H1 (cell line): ENCODE data around the gene C22orf23. TPM values are rescaled to one million over a fixed set of nuclear protein-coding genes. Genes with fewer than 3 reads are reported as not detected.

ENCODE experiments used
- CTCF ChIA-PET: fragments of 300-600 bp; sonication (Branson Sonifier 250); formaldehyde crosslinking; loops from one replicate; lab custom pipeline; 2021; ENCODE audit not compliant: partially characterized antibody; lab: Charles Lee
- POLR2A ChIA-PET: fragments of 300-600 bp; sonication (Branson Sonifier 250); formaldehyde crosslinking; loops from one replicate; lab custom pipeline; 2021; ENCODE audit warnings: inconsistent platforms; ENCODE audit not compliant: partially characterized antibody; lab: Charles Lee
- DNase-seq, 2 experiments: peaks; one replicate each; pipeline versions ENCODE4 v3.0.0 to v3.0.0-alpha.2; 2010 to 2022; ENCODE audit warnings: low spot score in 2 of 2, low read depth in 1 of 2, mixed read lengths in 1 of 2
- FAIRE-seq: peaks from 2 replicates; lab custom pipeline; 2011; peaks lifted over from hg19 to GRCh38; lab: Jason Lieb, UNC
- H2AFZ ChIP-seq: 2 replicates; pipeline ENCODE4 v1.8.1; 2012; ENCODE audit warnings: low read length, inconsistent platforms
- H2AK5ac ChIP-seq: 2 replicates; pipeline ENCODE4 v1.6.1; 2013; ENCODE audit warnings: low read depth, low read length
- H2BK120ac ChIP-seq: replicated peaks from 2 replicates; pipeline ENCODE3; 2013; ENCODE audit warnings: low read depth, low read length, inconsistent platforms
- H2BK12ac ChIP-seq: 2 replicates; pipeline ENCODE4 v1.6.1; 2013; ENCODE audit warnings: low read depth, low read length
- H2BK15ac ChIP-seq: 2 replicates; pipeline ENCODE4 v1.6.1; 2013; ENCODE audit warnings: low read length
- H2BK20ac ChIP-seq: 2 replicates; pipeline ENCODE4 v1.6.1; 2013; ENCODE audit warnings: low read length
- H2BK5ac ChIP-seq: 2 replicates; pipeline ENCODE4 v1.6.1; 2013; ENCODE audit warnings: low read depth, low read length
- H3K14ac ChIP-seq: 2 replicates; pipeline ENCODE4 v1.6.1; 2013; ENCODE audit warnings: inconsistent platforms; ENCODE audit not compliant: insufficient read length
- H3K18ac ChIP-seq: 2 replicates; pipeline ENCODE4 v1.6.1; 2013; ENCODE audit warnings: low read length; ENCODE audit errors: extremely low read depth
- H3K23ac ChIP-seq: 2 replicates; pipeline ENCODE4 v1.6.1; 2013; ENCODE audit warnings: inconsistent platforms; ENCODE audit not compliant: insufficient read length
- H3K23me2 ChIP-seq: 2 replicates; pipeline ENCODE4 v1.6.1; 2013; ENCODE audit warnings: low read depth, low read length
- H3K27ac ChIP-seq: 2 replicates; pipeline ENCODE4 v1.6.1; 2011; ENCODE audit warnings: low read depth, low read length, inconsistent platforms
- H3K27me3 ChIP-seq, 4 experiments: replicated peaks in 1 of 4; 1 replicate in 1 of 4; 2 replicates in 3 of 4; pipeline versions ENCODE4 v1.6.1 to v1.8.1; 2011 to 2013; ENCODE audit warnings: low read length in 3 of 4, mild to moderate bottlenecking in 3 of 4, inconsistent platforms in 2 of 4, mixed read lengths in 2 of 4, moderate library complexity in 1 of 4; ENCODE audit not compliant: control insufficient read depth in 3 of 4, insufficient read depth in 3 of 4; ENCODE audit errors: extremely low read depth in 1 of 4
- H3K36me3 ChIP-seq, 4 experiments: 2 replicates each; pipeline versions ENCODE4 v1.6.1 to v1.8.1; 2011 to 2013; ENCODE audit warnings: mild to moderate bottlenecking in 4 of 4, low read length in 3 of 4, moderate library complexity in 2 of 4, control low read depth in 1 of 4, inconsistent platforms in 1 of 4; ENCODE audit not compliant: insufficient read depth in 4 of 4, control insufficient read depth in 2 of 4
- H3K4ac ChIP-seq: replicated peaks from 2 replicates; pipeline ENCODE3; 2013; ENCODE audit warnings: low read length, low read depth, mixed read lengths, inconsistent platforms; ENCODE audit not compliant: insufficient read length
- H3K4me1 ChIP-seq, 4 experiments: replicated peaks in 1 of 4; 1 replicate in 1 of 4; 2 replicates in 3 of 4; pipeline versions ENCODE4 v1.6.1 to v1.8.1; 2011 to 2013; ENCODE audit warnings: low read length in 3 of 4, inconsistent platforms in 2 of 4, mixed read lengths in 1 of 4; ENCODE audit not compliant: insufficient read depth in 4 of 4, control insufficient read depth in 3 of 4
- H3K4me2 ChIP-seq, 2 experiments: 2 replicates each; pipeline versions ENCODE4 v1.6.1 to v1.8.1; 2011 to 2013; ENCODE audit warnings: low read depth in 2 of 2, low read length in 2 of 2, control low read depth in 1 of 2, inconsistent platforms in 1 of 2, mild to moderate bottlenecking in 1 of 2; ENCODE audit not compliant: insufficient read depth in 1 of 2
- H3K4me3 ChIP-seq, 4 experiments: fragments of 200-600, 300-600 bp in 1 of 4; sonication (generic), shearing (Covaris generic), sonication (Bioruptor Twin) in 1 of 4; 2 replicates each; pipeline versions ENCODE4 v1.5.1 to v1.8.1; 2011 to 2016; ENCODE audit warnings: low read length in 4 of 4, low read depth in 3 of 4, control low read depth in 2 of 4, inconsistent platforms in 2 of 4, mild to moderate bottlenecking in 2 of 4, mixed read lengths in 1 of 4, moderate library complexity in 1 of 4; ENCODE audit not compliant: insufficient read depth in 2 of 4; ENCODE audit errors: extremely low read depth in 1 of 4
- H3K56ac ChIP-seq: replicated peaks from 2 replicates; pipeline ENCODE3; 2013; ENCODE audit warnings: low read depth, mild to moderate bottlenecking, mixed read lengths, low read length, inconsistent platforms; ENCODE audit not compliant: insufficient read length
- H3K79me1 ChIP-seq: 2 replicates; pipeline ENCODE4 v1.6.1; 2013; ENCODE audit warnings: low read depth, low read length, control low read depth
- H3K79me2 ChIP-seq, 2 experiments: 2 replicates each; pipeline versions ENCODE4 v1.6.1 to v1.8.1; 2012 to 2013; ENCODE audit warnings: low read length in 2 of 2, mild to moderate bottlenecking in 2 of 2, inconsistent platforms in 1 of 2; ENCODE audit not compliant: insufficient read depth in 2 of 2, control insufficient read depth in 1 of 2
- H3K9ac ChIP-seq, 4 experiments: replicated peaks in 1 of 4; 1 replicate in 1 of 4; 2 replicates in 3 of 4; pipeline versions ENCODE4 v1.6.1 to v1.8.1; 2011 to 2013; ENCODE audit warnings: low read depth in 3 of 4, low read length in 3 of 4, control low read depth in 2 of 4, mild to moderate bottlenecking in 2 of 4, moderate library complexity in 2 of 4, inconsistent platforms in 1 of 4; ENCODE audit errors: extremely low read depth in 1 of 4
- H3K9me3 ChIP-seq, 2 experiments: 2 replicates each; pipeline versions ENCODE4 v1.6.1 to v1.8.1; 2012 to 2013; ENCODE audit warnings: mild to moderate bottlenecking in 2 of 2, moderate library complexity in 2 of 2, control low read depth in 1 of 2, inconsistent platforms in 1 of 2, low read depth in 1 of 2, low read length in 1 of 2, mixed read lengths in 1 of 2; ENCODE audit not compliant: insufficient read depth in 2 of 2
- H4K20me1 ChIP-seq, 2 experiments: replicated peaks in 1 of 2; 2 replicates each; pipeline versions ENCODE3 to v1.8.1; 2011 to 2013; ENCODE audit warnings: inconsistent platforms in 2 of 2, low read length in 2 of 2, mild to moderate bottlenecking in 1 of 2; ENCODE audit not compliant: insufficient read depth in 2 of 2, control insufficient read depth in 1 of 2
- H4K5ac ChIP-seq: 2 replicates; pipeline ENCODE4 v1.6.1; 2013; ENCODE audit warnings: low read length, low read depth, mixed read lengths, inconsistent platforms; ENCODE audit not compliant: insufficient read length
- H4K8ac ChIP-seq: 2 replicates; pipeline ENCODE4 v1.8.0; 2013; ENCODE audit warnings: mild to moderate bottlenecking, moderate library complexity, low read length, inconsistent platforms; ENCODE audit not compliant: insufficient read depth; ENCODE audit errors: extremely low read depth
- H4K91ac ChIP-seq: replicated peaks from 2 replicates; pipeline ENCODE3; 2013; ENCODE audit warnings: low read length, mixed read lengths, inconsistent platforms; ENCODE audit not compliant: insufficient read length
- ATF3 ChIP-seq: IDR thresholded peaks from 2 replicates; pipeline ENCODE4 v1.6.1; 2011; ENCODE audit warnings: low read depth, mild to moderate bottlenecking, low read length; ENCODE audit not compliant: insufficient read depth
- BACH1 ChIP-seq: IDR thresholded peaks from 2 replicates; pipeline ENCODE4 v1.6.1; 2012; ENCODE audit warnings: low read length, improper control_type of control experiment
- CHD1 ChIP-seq: IDR thresholded peaks from 2 replicates; pipeline ENCODE4 v1.6.1; 2012; ENCODE audit warnings: low read depth, low read length, improper control_type of control experiment
- HDAC6 ChIP-seq: IDR thresholded peaks from one replicate; pipeline ENCODE4 v1.7.1; 2012; ENCODE audit warnings: low read depth, mild to moderate bottlenecking, inconsistent platforms, low read length, moderate library complexity
- POU5F1 ChIP-seq: IDR thresholded peaks from 2 replicates; pipeline ENCODE4 v1.6.1; 2011; ENCODE audit warnings: low read depth, mild to moderate bottlenecking, low read length, moderate library complexity
- RFX5 ChIP-seq: IDR thresholded peaks from 2 replicates; pipeline ENCODE4 v1.6.1; 2011; ENCODE audit warnings: low read depth, low read length, improper control_type of control experiment, borderline replicate concordance
- SAP30 ChIP-seq: fragments of 300-600 bp; sonication (generic); IDR thresholded peaks from 2 replicates; pipeline ENCODE4 v1.7.1; 2012; ENCODE audit warnings: low read length, moderate library complexity, mild to moderate bottlenecking, inconsistent platforms; ENCODE audit not compliant: insufficient read depth, insufficient replicate concordance
- SP1 ChIP-seq: IDR thresholded peaks from 2 replicates; pipeline ENCODE4 v1.6.1; 2011; ENCODE audit warnings: low read depth, low read length
- SUZ12 ChIP-seq: fragments of 200-600 bp; sonication (generic); IDR thresholded peaks from 2 replicates; pipeline ENCODE4 v1.6.1; 2012; ENCODE audit warnings: mild to moderate bottlenecking, inconsistent platforms, low read length, moderate library complexity, mixed read lengths
- TEAD4 ChIP-seq: IDR thresholded peaks from 2 replicates; pipeline ENCODE4 v1.6.1; 2012; ENCODE audit warnings: low read depth, low read length, inconsistent platforms, mixed read lengths
- WGBS, 2 experiments: shearing (Covaris generic) in 1 of 2; methylation state at CpG; one replicate each; pipeline versions ENCODE4 v1.1.6 to v1.1.7; 2013 to 2015; ENCODE audit warnings: low lambda C conversion rate in 2 of 2, mixed read lengths in 2 of 2, inconsistent platforms in 1 of 2, low coverage in 1 of 2, missing lambda C conversion rate in 1 of 2; ENCODE audit not compliant: insufficient replicate concordance in 2 of 2, insufficient coverage in 1 of 2, insufficient read length in 1 of 2; ENCODE audit errors: extremely low coverage in 1 of 2, missing lambda C conversion rate in 1 of 2; 5-methylcytosine and 5-hydroxymethylcytosine counted together
- polyA plus RNA-seq, 7 experiments: library from polyadenylated mRNA; depleted of rRNA in 3 of 7; stranded (reverse) in 5 of 7; unstranded in 2 of 7; fragments of >200 nt in 5 of 7; fragments of 200-250 nt in 2 of 7; gene quantifications; 1 replicate in 5 of 7; 2 replicates in 1 of 7; 4 replicates in 1 of 7; pipeline versions ENCODE4 v1.2.1 to v1.2.3, GENCODE V29; 2011 to 2013; ENCODE audit warnings: missing spikeins in 2 of 7, mixed read lengths in 2 of 7
- total RNA-seq: library from RNA; stranded (reverse); fragmentation: NEBNext Ultra II Directional; extraction: Animal tissue kit (Norgen Biotek cat#: 25700); gene quantifications from 2 replicates; pipeline ENCODE4 v1.2.1, GENCODE V29; 2021

C22orf23 gene
- total and polyA plus RNA-seq, 2 of the 8 experiments (the other 6 are each of a cell fraction or from before 2014, with no cell fraction given), result 0.50 to 0.54 TPM

GRCh38 chr22:37985751-37986281 lies 32.4 kb upstream of the C22orf23 start:
- no peak overlapping the region for H2BK5ac ChIP-seq
- H3K4me3 ChIP-seq, result no peak overlapping the region
- peak overlapping the region; percentile 72; the same call in 1 of the 2 replicates for H2BK15ac ChIP-seq
- no peak overlapping the region for H2BK120ac ChIP-seq
- H4K20me1 ChIP-seq, result peaks cover 2 to 3% of the 10 kb centered on the region in 2 experiments
- no peak overlapping the region for H4K8ac ChIP-seq
- no peaks in the 10 kb centered on the region for H3K79me2 ChIP-seq
- H4K5ac ChIP-seq, result no peak overlapping the region
- no peak overlapping the region for H3K27ac ChIP-seq
- FAIRE-seq (no peak), DNase-seq (no peak)
- ChIA-PET POLR2A (interaction anchor here (0.5 to 1.9 kb wide), 2 partner anchors 9 to 40 kb away, joined by 4 to 8 read pairs; no protein-coding TSS in a partner anchor), CTCF (interaction anchor here (0.7 to 3.9 kb wide), 3 partner anchors 8 to 942 kb away, joined by 4 to 20 read pairs (median 7); no protein-coding TSS in a partner anchor)
- H3K27me3 ChIP-seq, result peaks cover 0 to 19% (median 12%) of the 10 kb centered on the region in 4 experiments; a peak in 5 of 7 replicates
- H3K9me3 ChIP-seq, result no peaks in the 10 kb centered on the region
- H3K56ac ChIP-seq, result no peak overlapping the region
- 89% methylated on average over 23 of the region's 27 CpGs; no CpG with 5 or more reads in 1 of the 2 experiments for WGBS, 2 experiments
- peaks cover 13% of the 10 kb centered on the region; the same call in 1 of the 2 replicates for H3K23me2 ChIP-seq
- H4K91ac ChIP-seq, result no peak overlapping the region
- no peak overlapping the region for H3K14ac ChIP-seq
- no peak overlapping the region for H2AK5ac ChIP-seq
- TF ChIP-seq HDAC6 (no peak), SP1 (no peak), RFX5 (no peak), BACH1 (no peak), ATF3 (no peak), CHD1 (no peak), TEAD4 (no peak), POU5F1 (no peak), SAP30 (no peak), SUZ12 (no peak)
- no peak overlapping the region for H3K23ac ChIP-seq
- peaks cover 0 to 20% (median 11%) of the 10 kb centered on the region in 4 experiments; a peak in 6 of 7 replicates for H3K4me1 ChIP-seq
- H3K79me1 ChIP-seq, result no peaks in the 10 kb centered on the region
- H2BK20ac ChIP-seq, result no peak overlapping the region
- H3K4me2 ChIP-seq, result no peak overlapping the region
- no peaks in the 10 kb centered on the region; a peak in 1 of 8 replicates for H3K36me3 ChIP-seq
- H3K18ac ChIP-seq, result no peak overlapping the region
- H3K9ac ChIP-seq, result no peak overlapping the region
- peak overlapping the region; percentile 35; the same call in 1 of the 2 replicates for H2BK12ac ChIP-seq
- no peak overlapping the region for H2AFZ ChIP-seq
- no peak overlapping the region for H3K4ac ChIP-seq
